Panc1 (cell line): Measurements from ENCODE around the gene NPR2.

Source experiments
- CTCF ChIP-seq: fragments of 450-650 bp; IDR thresholded peaks from 2 replicates; pipeline ENCODE4 v1.5.1; 2017; ENCODE audit warnings: mild to moderate bottlenecking
- POLR2AphosphoS5 ChIP-seq: IDR thresholded peaks from 2 replicates; pipeline ENCODE4 v1.6.1; 2012; ENCODE audit warnings: mild to moderate bottlenecking, low read depth, low read length, moderate library complexity
- REST ChIP-seq, 2 experiments: IDR thresholded peaks; 2 replicates each; pipeline ENCODE4 v1.6.1; 2011 to 2012; ENCODE audit warnings: low read depth in 2 of 2, control low read depth in 1 of 2, low read length in 1 of 2, mild to moderate bottlenecking in 1 of 2, moderate library complexity in 1 of 2; ENCODE audit not compliant: insufficient read depth in 1 of 2
- SIN3A ChIP-seq: IDR thresholded peaks from 2 replicates; pipeline ENCODE4 v1.6.1; 2012; ENCODE audit warnings: low read depth, mild to moderate bottlenecking, low read length, moderate library complexity, borderline replicate concordance; ENCODE audit not compliant: insufficient read depth
- TCF7L2 ChIP-seq: IDR thresholded peaks from 2 replicates; pipeline ENCODE4 v1.6.1; 2011; ENCODE audit warnings: mild to moderate bottlenecking, low read depth, low read length, inconsistent platforms

GRCh38 chr9:35828716-35829083, 37.3 kb downstream of the NPR2 start, which contains the start of gene FAM221B:
- TF ChIP-seq CTCF (no peak), TCF7L2 (no peak), POLR2AphosphoS5 (no peak), REST (IDR thresholded peaks at IDR 0.05; ENCODE audit: insufficient read depth in 1 of 2, low read depth in 2 of 2, low read length in 1 of 2) (no peak), SIN3A (no peak)
